Lower lobe of right lung (tissue), 2 donors: ENCODE measurements around the gene GLRX2. TPM values are rescaled to one million over a fixed set of nuclear protein-coding genes. Genes with fewer than 3 reads are reported as not detected.
"Not testable (repeated sequence)": the region's sequence is repeated elsewhere in the genome, so short reads cannot be mapped to it uniquely, and the experiment has no call there.

Experiments used
- ATAC-seq, 2 donors: fragments of 200-7000 bp; cut with Tn5 transposase; one replicate each; pipeline ENCODE4 v1.9.1; 2020 to 2022; ENCODE audit warnings: mild to moderate bottlenecking in 2 of 2, moderate library complexity in 2 of 2
- DNase-seq: peaks from one replicate; pipeline ENCODE4 v3.0.0-alpha.2; 2020
- H3K27ac ChIP-seq: fragments of 200-600 bp; one replicate; pipeline ENCODE4 v1.8.0; 2022
- H3K27me3 ChIP-seq: fragments of 200-600 bp; one replicate; pipeline ENCODE4 v1.8.0; 2022; ENCODE audit warnings: low read depth
- H3K36me3 ChIP-seq: fragments of 200-600 bp; one replicate; pipeline ENCODE4 v1.8.0; 2022; ENCODE audit warnings: mild to moderate bottlenecking
- H3K4me1 ChIP-seq: fragments of 200-600 bp; one replicate; pipeline ENCODE4 v1.8.0; 2022
- H3K4me3 ChIP-seq: fragments of 200-600 bp; one replicate; pipeline ENCODE4 v1.8.0; 2022; ENCODE audit warnings: mild to moderate bottlenecking
- H3K9me3 ChIP-seq: fragments of 200-600 bp; one replicate; pipeline ENCODE4 v1.8.0; 2022
- intact Hi-C: fragments of 100-400 bp; cut with DNase I; formaldehyde crosslinking; loops from one replicate; pipeline ENCODE4 v1.11.0; 2022
- microRNA-seq: library from miRNA; unstranded; fragments of <30 nt; microRNA quantifications from one replicate; pipeline ENCODE4 v1.2.0, GENCODE V29; 2020; ENCODE audit warnings: borderline number of aligned reads
- total RNA-seq: library from RNA; stranded (reverse); fragmentation: NEBNext Ultra II Directional; extraction: Animal tissue kit (Norgen Biotek cat#: 25700); gene quantifications from one replicate; pipeline ENCODE4 v1.2.1, GENCODE V29; 2021
- TF ChIP-seq, protein P1 (sequence below): fragments of 200-600 bp; IDR thresholded peaks from one replicate; pipeline ENCODE4 v1.8.0; 2022; ENCODE audit warnings: antibody characterized with exemption, mild to moderate bottlenecking
- donor health status: DM: no; HTN: yes; CAD: no; lungs with severe emphysema.

GLRX2 gene
- total RNA-seq, 1 donor from 2014 or later: 25.2 TPM

DNA sequence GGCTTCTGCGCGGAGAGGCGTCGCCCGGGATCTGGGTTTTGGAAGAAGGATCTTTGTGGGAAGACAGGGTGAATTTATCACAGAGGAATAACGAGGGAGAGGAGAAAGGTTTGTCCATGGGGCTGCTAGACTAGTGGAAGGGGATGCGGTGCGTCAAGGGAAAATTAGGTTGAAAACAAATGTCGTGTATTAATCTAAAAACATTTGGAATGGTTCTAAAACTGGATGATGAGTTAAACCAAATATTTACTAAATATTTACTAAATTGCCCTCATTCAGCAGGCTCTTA is 45.2 kb downstream of the GLRX2 start:
- ATAC-seq (no peak), DNase-seq (no peak)
- Histone ChIP-seq H3K4me3 (peak overlapping the region; percentile 66), H3K36me3 (no peaks in the 10 kb centered on the region), H3K27ac (peak overlapping the region; percentile 91), H3K4me1 (peaks cover 28% of the 10 kb centered on the region), H3K9me3 (no peaks in the 10 kb centered on the region), H3K27me3 (no peaks in the 10 kb centered on the region)
- TF ChIP-seq, protein P1, sequence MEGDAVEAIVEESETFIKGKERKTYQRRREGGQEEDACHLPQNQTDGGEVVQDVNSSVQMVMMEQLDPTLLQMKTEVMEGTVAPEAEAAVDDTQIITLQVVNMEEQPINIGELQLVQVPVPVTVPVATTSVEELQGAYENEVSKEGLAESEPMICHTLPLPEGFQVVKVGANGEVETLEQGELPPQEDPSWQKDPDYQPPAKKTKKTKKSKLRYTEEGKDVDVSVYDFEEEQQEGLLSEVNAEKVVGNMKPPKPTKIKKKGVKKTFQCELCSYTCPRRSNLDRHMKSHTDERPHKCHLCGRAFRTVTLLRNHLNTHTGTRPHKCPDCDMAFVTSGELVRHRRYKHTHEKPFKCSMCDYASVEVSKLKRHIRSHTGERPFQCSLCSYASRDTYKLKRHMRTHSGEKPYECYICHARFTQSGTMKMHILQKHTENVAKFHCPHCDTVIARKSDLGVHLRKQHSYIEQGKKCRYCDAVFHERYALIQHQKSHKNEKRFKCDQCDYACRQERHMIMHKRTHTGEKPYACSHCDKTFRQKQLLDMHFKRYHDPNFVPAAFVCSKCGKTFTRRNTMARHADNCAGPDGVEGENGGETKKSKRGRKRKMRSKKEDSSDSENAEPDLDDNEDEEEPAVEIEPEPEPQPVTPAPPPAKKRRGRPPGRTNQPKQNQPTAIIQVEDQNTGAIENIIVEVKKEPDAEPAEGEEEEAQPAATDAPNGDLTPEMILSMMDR: no peak
- intact Hi-C loops: no loop called here

DNA sequence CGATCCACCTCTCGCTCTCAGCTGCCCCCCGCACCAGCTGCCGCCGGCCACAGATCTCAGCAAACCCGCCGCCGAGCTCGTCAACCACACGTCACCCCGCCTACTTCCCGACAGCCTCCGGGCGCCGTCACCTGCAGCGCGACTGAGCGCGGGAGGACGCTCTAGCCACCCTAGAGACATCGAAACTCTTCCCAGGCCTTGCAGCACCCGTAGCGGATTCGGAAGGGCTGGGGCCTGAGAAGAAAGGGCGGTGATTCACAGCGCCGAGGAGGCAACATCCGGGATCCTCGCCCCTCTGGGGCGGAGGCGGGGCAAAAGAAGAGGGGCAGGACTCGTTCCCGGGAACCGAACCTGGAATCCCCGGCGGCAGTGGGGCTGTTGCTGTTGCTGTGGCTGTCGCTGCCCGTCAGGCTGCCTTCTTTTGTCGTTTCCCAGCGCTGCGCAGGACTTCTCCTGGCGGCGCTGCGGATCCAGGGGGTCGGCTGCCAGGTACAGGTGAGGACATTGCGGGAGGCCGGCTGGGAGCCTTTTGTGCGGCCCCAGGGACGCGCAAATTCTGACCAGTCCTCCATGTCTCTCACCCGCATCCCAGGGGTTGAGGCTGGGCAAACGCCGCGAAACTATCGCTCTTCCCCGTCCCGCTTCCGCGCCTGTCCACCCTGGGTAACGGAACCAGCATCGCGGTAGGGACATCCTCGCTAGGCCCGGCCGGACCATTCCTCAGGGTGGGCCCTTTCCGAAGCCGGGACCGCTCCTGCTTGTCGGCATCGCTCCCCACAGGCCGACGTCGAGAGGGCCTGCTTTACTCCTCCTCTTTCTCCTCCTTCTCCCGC is 45.7 kb downstream of the GLRX2 start, which contains the start of the genes RO60 and UCHL5:
TSS of gene RO60 (plus strand) at position 331 of the 833 bp plus-strand sequence. CDS start 9,443 bp downstream, outside the sequence.
TSS of gene UCHL5 (minus strand) at position 79 of the 833 bp plus-strand sequence. CDS start 100 bp downstream, outside the sequence.
- intact Hi-C loops: no loop called here
- no peaks in the 10 kb centered on the region for H3K36me3 ChIP-seq
- H3K4me3 ChIP-seq: peak within 1 kb of the TSS; percentile 66
- TF ChIP-seq, protein P1: no peak
- peak within 1 kb of the TSS; percentile 91 for H3K27ac ChIP-seq
- DNase-seq: peak; percentile 97
- no peaks in the 10 kb centered on the region for H3K27me3 ChIP-seq
- H3K4me1 ChIP-seq: peaks cover 28% of the 10 kb centered on the region
- peak; percentile 98 for ATAC-seq
- H3K9me3 ChIP-seq: no peaks in the 10 kb centered on the region

DNA sequence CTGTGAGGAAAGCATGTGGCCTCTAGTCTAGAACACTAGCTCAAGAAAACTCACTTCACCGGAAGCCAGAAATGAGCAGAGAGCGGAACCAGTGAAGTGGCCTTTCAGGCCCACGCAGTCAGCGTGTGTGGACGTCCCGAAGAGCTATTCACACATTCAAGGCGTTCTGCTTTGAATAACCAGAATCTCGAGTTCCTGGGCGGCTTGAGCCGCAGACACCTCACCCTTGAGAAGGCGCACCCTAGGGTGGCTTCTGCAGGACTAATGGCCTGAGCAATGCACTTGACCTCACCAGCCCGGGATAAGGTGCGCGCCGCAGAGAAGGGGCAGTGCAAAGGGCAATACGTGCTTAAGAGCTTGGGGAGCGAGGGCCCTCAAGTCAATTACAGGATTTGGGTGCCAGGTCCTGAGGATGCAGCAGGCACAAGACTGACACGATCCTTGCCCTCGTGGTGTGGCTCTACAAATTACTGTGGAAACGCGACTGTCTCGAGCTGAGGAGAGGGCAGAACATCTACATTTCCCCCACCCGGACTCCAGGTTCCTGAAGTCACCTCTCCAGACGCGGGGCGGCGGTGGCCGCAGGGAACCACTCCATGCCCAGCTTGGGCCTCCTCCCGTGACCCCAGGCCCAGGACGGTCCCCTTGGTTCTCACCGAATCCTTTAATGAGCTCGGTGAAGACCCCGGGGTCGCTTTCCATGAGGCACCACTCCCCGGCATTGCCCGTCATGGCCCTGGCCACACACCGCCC is 46.5 kb downstream of the GLRX2 start:
- DNase-seq (peak; percentile 77), ATAC-seq (peak; percentile 63 to 68)
- Histone ChIP-seq H3K36me3 (no peaks in the 10 kb centered on the region), H3K9me3 (no peaks in the 10 kb centered on the region), H3K4me1 (peaks cover 28% of the 10 kb centered on the region), H3K27ac (peak overlapping the region; percentile 91), H3K27me3 (no peaks in the 10 kb centered on the region), H3K4me3 (peak overlapping the region; percentile 66)
- intact Hi-C loops: no loop called here
- TF ChIP-seq, protein P1: no peak

DNA sequence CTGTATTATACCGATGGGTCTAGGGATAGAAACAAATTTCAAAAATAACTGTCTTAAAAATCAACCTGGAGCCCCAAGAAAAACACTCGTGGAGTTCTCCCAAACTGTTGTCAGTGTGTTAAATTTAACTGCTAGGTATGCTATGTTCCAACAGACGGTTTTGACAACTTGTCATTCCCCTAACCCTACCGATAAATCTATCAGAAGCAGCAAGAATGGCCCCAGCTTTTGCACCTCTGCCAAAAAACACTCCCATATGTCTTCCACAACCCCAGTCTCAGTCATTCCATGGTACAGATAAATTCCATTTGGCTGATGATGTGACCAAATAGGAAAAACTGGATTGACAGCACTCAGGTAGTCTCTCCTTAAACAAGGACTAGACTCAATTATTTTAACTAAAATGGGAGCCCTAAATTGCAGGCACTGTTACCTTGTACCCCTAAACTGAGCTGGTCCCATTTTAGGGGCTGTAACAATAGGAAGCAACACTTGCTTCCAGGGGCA is 51.0 kb downstream of the GLRX2 start:
- ATAC-seq (no peak), DNase-seq (no peak)
- Histone ChIP-seq H3K4me1 (peaks cover 12% of the 10 kb centered on the region), H3K36me3 (peaks cover 18% of the 10 kb centered on the region), H3K4me3 (no peak overlapping the region), H3K27me3 (no peaks in the 10 kb centered on the region), H3K27ac (no peak overlapping the region), H3K9me3 (no peaks in the 10 kb centered on the region)
- TF ChIP-seq, protein P1: no peak
- intact Hi-C loops: no loop called here

DNA sequence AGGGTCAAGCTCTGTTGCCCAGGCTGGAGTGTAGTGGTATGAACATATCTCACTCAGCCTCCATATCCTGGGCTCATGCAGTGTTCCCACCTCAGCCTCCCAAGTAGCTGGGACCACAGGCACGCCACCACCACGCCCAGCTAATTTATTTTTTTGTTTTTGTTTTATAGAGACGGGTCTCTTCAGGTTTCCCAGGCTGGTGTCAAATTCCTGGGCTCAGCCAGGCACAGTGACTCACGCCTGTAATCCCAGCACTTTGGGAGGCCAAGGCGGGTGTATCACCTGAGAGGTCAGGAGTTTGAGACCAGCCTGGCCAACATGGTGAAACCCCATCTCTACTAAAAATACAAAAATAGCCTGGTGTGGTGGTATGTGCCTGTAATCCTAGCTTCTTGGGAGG is 56.3 kb downstream of the GLRX2 start:
- H3K36me3 ChIP-seq: peaks cover 48% of the 10 kb centered on the region
- intact Hi-C loops, H3K27me3 ChIP-seq, H3K4me3 ChIP-seq, H3K27ac ChIP-seq, ATAC-seq, H3K4me1 ChIP-seq, DNase-seq, H3K9me3 ChIP-seq: not testable (repeated sequence)

Small RNAs within 50 kb of the gene (microRNA-seq; reads per million reads assigned to microRNA genes)
- gene MIR1278: not detected

Other genes with a start within 250 kb of the GLRX2 start
- 26.0 TPM for gene UCHL5, start 46.1 kb downstream of the GLRX2 start, total RNA-seq
- 70.7 TPM for gene RO60, start 45.8 kb downstream of the GLRX2 start, total RNA-seq
- 59.8 TPM for gene CDC73, start 16.6 kb upstream of the GLRX2 start, total RNA-seq
- 3.8 TPM for gene B3GALT2, start 81.2 kb upstream of the GLRX2 start, total RNA-seq